Measurements from ENCODE around the gene RALGPS2. TPM values are rescaled to one million over a fixed set of nuclear protein-coding genes. Genes with fewer than 3 reads are reported as not detected.

Gene RALGPS2
- total and polyA plus RNA-seq, 2 donors from 2014 or later, result 3.6 to 32.8 TPM

DNA sequence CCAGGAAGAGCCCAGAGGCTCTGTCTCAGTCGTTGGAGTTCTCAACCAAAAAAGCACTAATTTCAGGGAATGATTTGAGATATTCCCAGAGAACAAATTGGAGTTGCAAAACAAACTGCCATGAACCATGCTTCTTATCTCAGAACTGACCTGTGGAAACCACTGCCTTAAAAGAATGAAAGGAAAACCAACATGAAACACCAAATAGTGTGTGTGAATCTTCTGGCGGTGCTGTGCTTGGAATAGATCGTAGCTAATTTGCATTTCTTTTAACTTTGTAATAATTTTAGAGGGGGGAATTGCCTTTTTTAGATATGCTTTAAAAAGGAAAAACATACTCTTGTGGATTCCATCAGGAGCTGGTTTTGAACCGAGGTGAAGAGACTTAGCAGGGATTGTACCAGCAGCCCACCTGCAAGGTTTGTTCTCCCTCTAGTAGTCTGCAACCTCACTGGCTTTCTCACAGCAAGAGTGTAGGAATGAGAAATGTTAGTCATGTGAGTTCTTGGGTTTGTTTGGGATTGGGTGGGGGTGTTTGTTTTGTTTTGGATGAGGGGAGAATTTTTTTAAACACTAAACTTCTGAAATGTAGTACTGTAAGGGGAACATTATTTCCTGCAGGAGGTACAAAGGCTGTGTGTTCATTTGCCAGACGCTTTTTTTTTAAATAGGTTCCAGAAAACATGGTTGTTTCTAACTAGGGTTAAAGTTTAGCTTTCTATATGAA, 191.6 kb downstream of the RALGPS2 start:
- FAIRE-seq, result no peak
- Histone ChIP-seq H3K4me1 (ENCODE audit: control insufficient read depth in 2 of 3, insufficient read depth in 2 of 3, low read depth in 1 of 3, low read length in 3 of 3) (no peaks in the 10 kb centered on the region), H3K9me3 (ENCODE audit: control insufficient read depth in 2 of 3, insufficient read depth in 1 of 3, low read length in 3 of 3) (no peaks in the 10 kb centered on the region), H3K36me3 (ENCODE audit: control insufficient read depth in 2 of 3, insufficient read depth in 3 of 3, low read length in 3 of 3) (no peaks in the 10 kb centered on the region), H3K9ac (ENCODE audit: low read length in 3 of 3) (no peak overlapping the region), H3K27me3 (ENCODE audit: control insufficient read depth, insufficient read depth, low read length) (no peaks in the 10 kb centered on the region), H3K4me3 (ENCODE audit: low read length in 3 of 3) (no peak overlapping the region), H3K27ac (ENCODE audit: low read depth in 2 of 2, low read length in 2 of 2) (no peak overlapping the region)
- intact Hi-C loops (cut with DNase I), result no loop called here
- TF ChIP-seq, protein P1, sequence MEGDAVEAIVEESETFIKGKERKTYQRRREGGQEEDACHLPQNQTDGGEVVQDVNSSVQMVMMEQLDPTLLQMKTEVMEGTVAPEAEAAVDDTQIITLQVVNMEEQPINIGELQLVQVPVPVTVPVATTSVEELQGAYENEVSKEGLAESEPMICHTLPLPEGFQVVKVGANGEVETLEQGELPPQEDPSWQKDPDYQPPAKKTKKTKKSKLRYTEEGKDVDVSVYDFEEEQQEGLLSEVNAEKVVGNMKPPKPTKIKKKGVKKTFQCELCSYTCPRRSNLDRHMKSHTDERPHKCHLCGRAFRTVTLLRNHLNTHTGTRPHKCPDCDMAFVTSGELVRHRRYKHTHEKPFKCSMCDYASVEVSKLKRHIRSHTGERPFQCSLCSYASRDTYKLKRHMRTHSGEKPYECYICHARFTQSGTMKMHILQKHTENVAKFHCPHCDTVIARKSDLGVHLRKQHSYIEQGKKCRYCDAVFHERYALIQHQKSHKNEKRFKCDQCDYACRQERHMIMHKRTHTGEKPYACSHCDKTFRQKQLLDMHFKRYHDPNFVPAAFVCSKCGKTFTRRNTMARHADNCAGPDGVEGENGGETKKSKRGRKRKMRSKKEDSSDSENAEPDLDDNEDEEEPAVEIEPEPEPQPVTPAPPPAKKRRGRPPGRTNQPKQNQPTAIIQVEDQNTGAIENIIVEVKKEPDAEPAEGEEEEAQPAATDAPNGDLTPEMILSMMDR (IDR thresholded peaks at IDR 0.05; ENCODE audit: borderline replicate concordance, extremely low read depth, insufficient read depth), result no peak
- no peak for DNase-seq

DNA sequence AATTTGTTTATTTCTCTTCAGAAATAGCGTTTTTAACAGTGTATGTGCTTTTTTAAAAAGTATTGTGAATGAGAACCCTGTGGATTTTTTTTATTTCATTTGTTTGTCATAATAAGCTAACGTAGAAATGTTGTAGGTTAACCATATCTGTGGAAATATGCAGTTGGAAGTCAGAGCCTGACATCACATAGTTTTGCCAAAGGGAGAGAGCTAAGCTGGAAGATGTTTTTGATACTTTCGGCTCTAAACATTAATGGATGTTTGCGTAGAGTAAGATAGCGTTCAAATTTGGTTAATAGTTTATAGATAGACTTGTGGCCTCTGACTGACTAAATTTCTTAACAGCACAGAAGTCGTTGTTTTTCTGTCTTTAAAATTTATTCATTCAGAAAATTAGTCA, 193.3 kb downstream of the RALGPS2 start:
- DNase-seq (no peak), FAIRE-seq (no peak)
- TF ChIP-seq, protein P1 (IDR thresholded peaks at IDR 0.05; ENCODE audit: borderline replicate concordance, extremely low read depth, insufficient read depth), result no peak
- Histone ChIP-seq H3K9ac (ENCODE audit: low read length in 3 of 3) (no peak overlapping the region), H3K27ac (ENCODE audit: low read depth in 2 of 2, low read length in 2 of 2) (no peak overlapping the region), H3K36me3 (ENCODE audit: control insufficient read depth in 2 of 3, insufficient read depth in 3 of 3, low read length in 3 of 3) (no peaks in the 10 kb centered on the region), H3K9me3 (ENCODE audit: control insufficient read depth in 2 of 3, insufficient read depth in 1 of 3, low read length in 3 of 3) (no peaks in the 10 kb centered on the region), H3K27me3 (ENCODE audit: control insufficient read depth, insufficient read depth, low read length) (no peaks in the 10 kb centered on the region), H3K4me3 (ENCODE audit: low read length in 3 of 3) (no peak overlapping the region), H3K4me1 (ENCODE audit: control insufficient read depth in 2 of 3, insufficient read depth in 2 of 3, low read depth in 1 of 3, low read length in 3 of 3) (no peaks in the 10 kb centered on the region)
- intact Hi-C loops (cut with DNase I), result no loop called here

DNA sequence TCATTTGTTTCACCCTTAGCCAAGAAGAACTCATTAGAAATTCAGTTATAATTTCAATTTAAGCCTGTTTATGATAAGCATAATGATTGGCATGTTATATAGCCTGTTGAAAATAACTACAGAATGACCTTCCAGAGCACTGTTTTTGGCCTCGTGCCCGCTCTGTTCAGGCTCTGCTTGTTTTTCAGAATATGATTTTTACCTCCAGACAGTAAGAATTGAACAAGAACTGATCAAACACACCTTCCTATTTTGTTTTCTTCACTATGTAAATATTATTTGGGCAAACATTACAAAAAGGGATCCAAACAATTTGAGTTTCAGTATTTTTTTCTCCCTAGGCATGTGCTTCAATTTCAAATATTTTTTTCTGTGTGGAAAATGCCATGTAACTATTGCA, 193.9 kb downstream of the RALGPS2 start:
- no peak for FAIRE-seq

More for the DNA sequence above, 193.9 kb downstream of the RALGPS2 start:
- no peaks in the 10 kb centered on the region for H3K9me3 ChIP-seq (ENCODE audit: control insufficient read depth in 2 of 3, insufficient read depth in 1 of 3, low read length in 3 of 3)
- no peak overlapping the region for H3K4me3 ChIP-seq (ENCODE audit: low read length in 3 of 3)
- no peaks in the 10 kb centered on the region for H3K27me3 ChIP-seq (ENCODE audit: control insufficient read depth, insufficient read depth, low read length)
- intact Hi-C loops (cut with DNase I), result no loop called here
- H3K27ac ChIP-seq (ENCODE audit: low read depth in 2 of 2, low read length in 2 of 2), result no peak overlapping the region
- no peak overlapping the region for H3K9ac ChIP-seq (ENCODE audit: low read length in 3 of 3)
- TF ChIP-seq, protein P1 (IDR thresholded peaks at IDR 0.05; ENCODE audit: borderline replicate concordance, extremely low read depth, insufficient read depth), result no peak
- peak in 1 of 5 donors; percentile 31 for DNase-seq
- no peaks in the 10 kb centered on the region for H3K4me1 ChIP-seq (ENCODE audit: control insufficient read depth in 2 of 3, insufficient read depth in 2 of 3, low read depth in 1 of 3, low read length in 3 of 3)
- H3K36me3 ChIP-seq (ENCODE audit: control insufficient read depth in 2 of 3, insufficient read depth in 3 of 3, low read length in 3 of 3), result no peaks in the 10 kb centered on the region
